HCT116 (cell line): Measurements from ENCODE around the gene TREML1. TPM values are rescaled to one million over a fixed set of nuclear protein-coding genes. Genes with fewer than 3 reads are reported as not detected.

Experiments
- ATAC-seq: fragments of 200-7000 bp; cut with Tn5 transposase; 2 replicates; pipeline ENCODE4 v1.9.1; 2020; ENCODE audit warnings: mild to moderate bottlenecking, moderate library complexity
- BruUV-seq: library from RNA; stranded (reverse); fragments of 400-500 nt; replicated peaks from 2 replicates; lab custom pipeline; 2021; lab: Mats Ljungman, UMichigan
- CTCF ChIA-PET: fragments of 300-600 bp; sonication (Branson Sonifier 250); formaldehyde crosslinking; loops from one replicate; lab custom pipeline; 2021; ENCODE audit warnings: antibody characterized with exemption; lab: Charles Lee
- POLR2A ChIA-PET: fragments of 300-600, 350-600 bp; sonication (Branson Sonifier 250); formaldehyde crosslinking; loops from one replicate; lab custom pipeline; 2021; ENCODE audit warnings: antibody characterized with exemption; lab: Charles Lee
- RAD21 ChIA-PET, 2 experiments: fragments of 300-600 bp; sonication (Branson Sonifier 250); formaldehyde crosslinking; loops; one replicate each; lab custom pipeline; 2023; ENCODE audit warnings: low total read pairs in 2 of 2; ENCODE audit not compliant: uncharacterized antibody in 2 of 2, unreplicated experiment in 2 of 2, low non-redundant PET in 1 of 2; lab: Charles Lee
- DNase-seq: peaks from one replicate; pipeline ENCODE4 v3.0.0-alpha.2; 2010; ENCODE audit warnings: low read depth, low spot score
- H2AFZ ChIP-seq: fragments of 200-600 bp; shearing (Covaris generic), sonication (generic); 2 replicates; pipeline ENCODE4 v1.6.1; 2017; ENCODE audit warnings: low read depth, mixed run types, mixed read lengths, antibody characterized with exemption, low read length; ENCODE audit not compliant: poor library complexity, severe bottlenecking
- H3K27ac ChIP-seq: 2 replicates; pipeline ENCODE4 v1.5.1; 2012; ENCODE audit warnings: low read depth, low read length
- H3K27me3 ChIP-seq: fragments of 200-600 bp; sonication (generic); 2 replicates; pipeline ENCODE4 v1.6.1; 2016; ENCODE audit warnings: mixed run types, low read length, mixed read lengths; ENCODE audit not compliant: insufficient read depth
- H3K36me3 ChIP-seq, 2 experiments: fragments of 200-500 bp in 1 of 2; fragments of 200-600 bp in 1 of 2; sonication (Bioruptor generic) in 1 of 2; sonication (generic) in 1 of 2; 2 replicates each; pipeline versions ENCODE4 v1.5.1 to v1.6.1; 2014 to 2016; ENCODE audit warnings: low read length in 2 of 2, inconsistent platforms in 1 of 2, mixed read lengths in 1 of 2, mixed run types in 1 of 2; ENCODE audit not compliant: insufficient read depth in 2 of 2, control insufficient read depth in 1 of 2
- H3K4me1 ChIP-seq, 2 experiments: fragments of 200-600 bp in 1 of 2; sonication (generic) in 1 of 2; 2 replicates each; pipeline versions ENCODE4 v1.5.1 to v1.6.1; 2012 to 2017; ENCODE audit warnings: low read length in 2 of 2, inconsistent platforms in 1 of 2, mild to moderate bottlenecking in 1 of 2, mixed read lengths in 1 of 2, mixed run types in 1 of 2, moderate library complexity in 1 of 2; ENCODE audit not compliant: insufficient read depth in 2 of 2, control insufficient read depth in 1 of 2
- H3K4me2 ChIP-seq: fragments of 200-600 bp; sonication (generic); 2 replicates; pipeline ENCODE4 v1.6.1; 2017; ENCODE audit warnings: mixed run types, low read length, mixed read lengths
- H3K4me3 ChIP-seq, 2 experiments: fragments of 200-600 bp in 1 of 2; sonication (generic) in 1 of 2; replicated peaks in 1 of 2; 2 replicates each; pipeline ENCODE4 v1.5.1; 2011 to 2016; ENCODE audit warnings: low read length in 2 of 2, control low read depth in 1 of 2, low read depth in 1 of 2, mild to moderate bottlenecking in 1 of 2, mixed read lengths in 1 of 2, mixed run types in 1 of 2
- H3K79me2 ChIP-seq: fragments of 200-600 bp; sonication (generic); 2 replicates; pipeline ENCODE4 v1.6.1; 2017; ENCODE audit warnings: mild to moderate bottlenecking, mixed run types, low read length, moderate library complexity, mixed read lengths; ENCODE audit not compliant: insufficient read depth
- H3K9ac ChIP-seq: fragments of 200-600 bp; sonication (generic); 2 replicates; pipeline ENCODE4 v1.6.1; 2016; ENCODE audit warnings: low read length, mixed read lengths
- H3K9me2 ChIP-seq: fragments of 200-600 bp; sonication (generic), shearing (Covaris generic); 2 replicates; pipeline ENCODE4 v1.6.1; 2017; ENCODE audit warnings: mixed run types, mild to moderate bottlenecking, moderate library complexity; ENCODE audit not compliant: insufficient read depth
- H3K9me3 ChIP-seq, 2 experiments: fragments of 200-500 bp in 1 of 2; fragments of 200-600 bp in 1 of 2; sonication (Bioruptor generic) in 1 of 2; sonication (generic) in 1 of 2; 2 replicates each; pipeline ENCODE4 v1.6.1; 2014 to 2017; ENCODE audit warnings: low read length in 2 of 2, mixed read lengths in 2 of 2, inconsistent platforms in 1 of 2, low read depth in 1 of 2, mild to moderate bottlenecking in 1 of 2, mixed run types in 1 of 2, moderate library complexity in 1 of 2; ENCODE audit not compliant: control insufficient read depth in 1 of 2, insufficient read depth in 1 of 2
- H4K20me1 ChIP-seq: fragments of 200-600 bp; sonication (generic), shearing (Covaris generic); 2 replicates; pipeline ENCODE4 v1.6.1; 2017; ENCODE audit warnings: mixed run types, mild to moderate bottlenecking, moderate library complexity; ENCODE audit not compliant: insufficient read depth
- CBX3 ChIP-seq: IDR thresholded peaks from 2 replicates; pipeline ENCODE4 v1.6.1; 2012; ENCODE audit warnings: low read depth
- CEBPB ChIP-seq: IDR thresholded peaks from 2 replicates; pipeline ENCODE4 v1.6.1; 2012; ENCODE audit warnings: low read depth
- CTCF ChIP-seq, 3 experiments: fragments of 200-600 bp in 1 of 3; sonication (generic) in 1 of 3; IDR thresholded peaks in 2 of 3; conservative IDR thresholded peaks in 1 of 3; 2 replicates each; pipeline ENCODE4 v1.5.1; 2012 to 2017; ENCODE audit warnings: low read depth in 2 of 3, low read length in 2 of 3, antibody characterized with exemption in 1 of 3, borderline replicate concordance in 1 of 3, control low read depth in 1 of 3, mild to moderate bottlenecking in 1 of 3, mixed read lengths in 1 of 3, mixed run types in 1 of 3, moderate library complexity in 1 of 3; ENCODE audit not compliant: insufficient read depth in 1 of 3
- EGR1 ChIP-seq: IDR thresholded peaks from 2 replicates; pipeline ENCODE4 v1.6.1; 2012; ENCODE audit warnings: low read depth
- ELF1 ChIP-seq: IDR thresholded peaks from 2 replicates; pipeline ENCODE4 v1.6.1; 2012; ENCODE audit warnings: low read depth, borderline replicate concordance
- EZH2 ChIP-seq: fragments of 200-600 bp; sonication (generic); IDR thresholded peaks from 2 replicates; pipeline ENCODE4 v1.6.1; 2017; ENCODE audit warnings: antibody characterized with exemption, mixed run types
- EZH2phosphoT487 ChIP-seq: fragments of 200-600 bp; IDR thresholded peaks from 2 replicates; pipeline ENCODE4 v1.6.1; 2018; ENCODE audit warnings: antibody characterized with exemption, borderline replicate concordance
- JUND ChIP-seq: IDR thresholded peaks from 2 replicates; pipeline ENCODE4 v1.6.1; 2012
- MAX ChIP-seq: IDR thresholded peaks from 2 replicates; pipeline ENCODE4 v1.6.1; 2012
- POLR2AphosphoS5 ChIP-seq: IDR thresholded peaks from 2 replicates; pipeline ENCODE4 v1.6.1; 2011; ENCODE audit warnings: mild to moderate bottlenecking, low read depth, low read length, moderate library complexity
- SIN3A ChIP-seq: IDR thresholded peaks from 2 replicates; pipeline ENCODE4 v1.6.1; 2012; ENCODE audit warnings: low read depth
- SP1 ChIP-seq: IDR thresholded peaks from 2 replicates; pipeline ENCODE4 v1.6.1; 2012; ENCODE audit warnings: low read depth
- SRF ChIP-seq: IDR thresholded peaks from 2 replicates; pipeline ENCODE4 v1.6.1; 2012; ENCODE audit warnings: low read depth
- TCF7L2 ChIP-seq: IDR thresholded peaks from 2 replicates; pipeline ENCODE4 v1.7.0; 2011; ENCODE audit warnings: borderline replicate concordance, inconsistent platforms; ENCODE audit not compliant: insufficient read depth, insufficient read length; ENCODE audit errors: extremely low read depth
- YY1 ChIP-seq: IDR thresholded peaks from 2 replicates; pipeline ENCODE4 v1.6.1; 2011; ENCODE audit warnings: low read length, low read depth, moderate library complexity, mild to moderate bottlenecking; ENCODE audit not compliant: insufficient replicate concordance; ENCODE audit errors: extremely low read depth
- intact Hi-C: fragments of 100-400 bp; cut with micrococcal nuclease; formaldehyde crosslinking; loops from 2 replicates; pipeline ENCODE4 v1.10.0; 2022
- total RNA-seq: library from RNA; stranded (reverse); gene quantifications from one replicate; pipeline ENCODE4 v1.2.1, GENCODE V29; 2021; ENCODE audit not compliant: unreplicated experiment
- TF ChIP-seq, protein P1 (sequence below): IDR thresholded peaks from 2 replicates; pipeline ENCODE4 v1.6.1; 2012
- TF ChIP-seq, protein P2 (sequence below): IDR thresholded peaks from 2 replicates; pipeline ENCODE4 v1.6.1; 2012; ENCODE audit warnings: low read depth

TREML1 gene
- total RNA-seq, 1 experiment from 2014 or later, result not detected

DNA sequence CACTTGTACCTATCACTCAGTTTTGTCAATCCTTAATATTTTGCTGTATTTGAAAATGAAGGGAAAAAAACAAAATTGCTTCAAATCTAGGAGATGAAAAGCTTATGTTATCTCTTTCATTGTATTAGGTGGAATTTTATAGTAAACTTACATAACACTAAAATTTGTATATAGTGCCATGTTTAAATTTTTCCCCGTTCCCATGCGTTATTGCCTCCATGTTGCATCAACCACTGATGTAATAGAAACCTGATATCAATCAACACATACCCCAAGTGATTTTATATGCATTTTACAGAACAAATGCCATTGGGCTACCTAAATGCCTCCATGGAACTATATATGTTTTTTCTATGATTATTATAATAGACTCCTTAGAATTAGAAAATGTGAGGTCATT lies 23.5 kb upstream of the TREML1 start:
- POLR2A ChIA-PET, result no interaction called here
- H3K4me2 ChIP-seq, result no peak overlapping the region
- no TSS peak for BruUV-seq
- no peak overlapping the region for H3K27ac ChIP-seq
- DNase-seq (no peak), ATAC-seq (no peak)
- intact Hi-C loops, result no loop called here
- no peak overlapping the region for H3K4me3 ChIP-seq
- RAD21 ChIA-PET, result no interaction called here
- TF ChIP-seq POLR2AphosphoS5 (no peak), YY1 (no peak), MAX (no peak), JUND (no peak), CBX3 (no peak), EZH2phosphoT487 (no peak), SIN3A (no peak), EGR1 (no peak), SRF (no peak), EZH2 (no peak), CEBPB (no peak), CTCF (IDR thresholded peaks at IDR 0.05 in 2 of 3, conservative IDR thresholded peaks at IDR 0.05 in 1 of 3; ENCODE audit: borderline replicate concordance in 1 of 3, insufficient read depth in 1 of 3, low read depth in 2 of 3, low read length in 2 of 3) (no peak), ELF1 (no peak), SP1 (no peak), TCF7L2 (no peak)
- TF ChIP-seq, protein P1, sequence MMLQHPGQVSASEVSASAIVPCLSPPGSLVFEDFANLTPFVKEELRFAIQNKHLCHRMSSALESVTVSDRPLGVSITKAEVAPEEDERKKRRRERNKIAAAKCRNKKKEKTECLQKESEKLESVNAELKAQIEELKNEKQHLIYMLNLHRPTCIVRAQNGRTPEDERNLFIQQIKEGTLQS, result no peak
- TF ChIP-seq, protein P2, sequence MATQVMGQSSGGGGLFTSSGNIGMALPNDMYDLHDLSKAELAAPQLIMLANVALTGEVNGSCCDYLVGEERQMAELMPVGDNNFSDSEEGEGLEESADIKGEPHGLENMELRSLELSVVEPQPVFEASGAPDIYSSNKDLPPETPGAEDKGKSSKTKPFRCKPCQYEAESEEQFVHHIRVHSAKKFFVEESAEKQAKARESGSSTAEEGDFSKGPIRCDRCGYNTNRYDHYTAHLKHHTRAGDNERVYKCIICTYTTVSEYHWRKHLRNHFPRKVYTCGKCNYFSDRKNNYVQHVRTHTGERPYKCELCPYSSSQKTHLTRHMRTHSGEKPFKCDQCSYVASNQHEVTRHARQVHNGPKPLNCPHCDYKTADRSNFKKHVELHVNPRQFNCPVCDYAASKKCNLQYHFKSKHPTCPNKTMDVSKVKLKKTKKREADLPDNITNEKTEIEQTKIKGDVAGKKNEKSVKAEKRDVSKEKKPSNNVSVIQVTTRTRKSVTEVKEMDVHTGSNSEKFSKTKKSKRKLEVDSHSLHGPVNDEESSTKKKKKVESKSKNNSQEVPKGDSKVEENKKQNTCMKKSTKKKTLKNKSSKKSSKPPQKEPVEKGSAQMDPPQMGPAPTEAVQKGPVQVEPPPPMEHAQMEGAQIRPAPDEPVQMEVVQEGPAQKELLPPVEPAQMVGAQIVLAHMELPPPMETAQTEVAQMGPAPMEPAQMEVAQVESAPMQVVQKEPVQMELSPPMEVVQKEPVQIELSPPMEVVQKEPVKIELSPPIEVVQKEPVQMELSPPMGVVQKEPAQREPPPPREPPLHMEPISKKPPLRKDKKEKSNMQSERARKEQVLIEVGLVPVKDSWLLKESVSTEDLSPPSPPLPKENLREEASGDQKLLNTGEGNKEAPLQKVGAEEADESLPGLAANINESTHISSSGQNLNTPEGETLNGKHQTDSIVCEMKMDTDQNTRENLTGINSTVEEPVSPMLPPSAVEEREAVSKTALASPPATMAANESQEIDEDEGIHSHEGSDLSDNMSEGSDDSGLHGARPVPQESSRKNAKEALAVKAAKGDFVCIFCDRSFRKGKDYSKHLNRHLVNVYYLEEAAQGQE, result no peak
- H3K36me3 ChIP-seq, result no peaks in the 10 kb centered on the region
- H3K27me3 ChIP-seq, result peaks cover 28% of the 10 kb centered on the region
- H3K9me2 ChIP-seq, result no peaks in the 10 kb centered on the region
- H3K9me3 ChIP-seq, result no peaks in the 10 kb centered on the region
- H3K9ac ChIP-seq, result no peak overlapping the region
- no peaks in the 10 kb centered on the region for H3K79me2 ChIP-seq
- peaks cover 0 to 4% of the 10 kb centered on the region in 2 experiments; a peak in 1 of 4 replicates for H3K4me1 ChIP-seq
- no peaks in the 10 kb centered on the region for H4K20me1 ChIP-seq
- CTCF ChIA-PET, result no interaction called here
- H2AFZ ChIP-seq, result no peak overlapping the region
